ENCODE results near the gene HAGHL.

The HAGHL gene

GRCh38 chr16:724188-725040 is 2.5 kb upstream of the HAGHL start:
- H3K4me3 ChIP-seq (ENCODE audit: control insufficient read depth, low read depth, low read length) = no peak overlapping the region
- no peak for TF ChIP-seq CTCF (conservative IDR thresholded peaks at IDR 0.05; ENCODE audit: control insufficient read depth, insufficient read depth, low read depth, low read length)
- DNase-seq (ENCODE audit: low read depth) = no peak

GRCh38 chr16:725041-725376 is 1.9 kb upstream of the HAGHL start:
- H3K4me3 ChIP-seq (ENCODE audit: control insufficient read depth, low read depth, low read length) = no peak overlapping the region
- DNase-seq (ENCODE audit: low read depth) = no peak
- TF ChIP-seq CTCF (conservative IDR thresholded peaks at IDR 0.05; ENCODE audit: control insufficient read depth, insufficient read depth, low read depth, low read length) = no peak

- H3K4me3 ChIP-seq (ENCODE audit: control insufficient read depth, low read depth, low read length) = no peak overlapping the region
- no peak for TF ChIP-seq CTCF (conservative IDR thresholded peaks at IDR 0.05; ENCODE audit: control insufficient read depth, insufficient read depth, low read depth, low read length)
- DNase-seq (ENCODE audit: low read depth) = no peak
Measured at GRCh38 chr16:725463-726187, 1.3 kb upstream of the HAGHL start.

- no peak overlapping the region for H3K4me3 ChIP-seq (ENCODE audit: control insufficient read depth, low read depth, low read length)
- no peak for DNase-seq (ENCODE audit: low read depth)
- TF ChIP-seq CTCF (conservative IDR thresholded peaks at IDR 0.05; ENCODE audit: control insufficient read depth, insufficient read depth, low read depth, low read length) = no peak
Measured at GRCh38 chr16:726188-726437, 793 bp upstream of the HAGHL start.

- no peak for TF ChIP-seq CTCF (conservative IDR thresholded peaks at IDR 0.05; ENCODE audit: control insufficient read depth, insufficient read depth, low read depth, low read length)
Measured at GRCh38 chr16:727291-727977, 528 bp downstream of the HAGHL start.

GRCh38 chr16:728131-728889 is 1.4 kb downstream of the HAGHL start:
- peak overlapping the region; percentile 33 for H3K4me3 ChIP-seq (ENCODE audit: control insufficient read depth, low read depth, low read length)
- no peak for TF ChIP-seq CTCF (conservative IDR thresholded peaks at IDR 0.05; ENCODE audit: control insufficient read depth, insufficient read depth, low read depth, low read length)
- peak; percentile 79 for DNase-seq (ENCODE audit: low read depth)

More at GRCh38 chr16:727291-727977, 528 bp downstream of the HAGHL start:
- DNase-seq (ENCODE audit: low read depth) = no peak
- peak overlapping the region; percentile 47 for H3K4me3 ChIP-seq (ENCODE audit: control insufficient read depth, low read depth, low read length)
